GM06990 (cell line): ENCODE results near the gene ACTG2.

Experiments
- DNase-seq: peaks from one replicate; pipeline ENCODE4 v3.0.0-alpha.2; 2011; ENCODE audit not compliant: insufficient read length; ENCODE audit errors: extremely low read depth
- H3K27me3 ChIP-seq: replicated peaks from 2 replicates; pipeline ENCODE4 v1.6.0; 2011; ENCODE audit warnings: low read length; ENCODE audit not compliant: control insufficient read depth, insufficient read depth
- H3K36me3 ChIP-seq: 2 replicates; pipeline ENCODE4 v1.5.1; 2011; ENCODE audit warnings: low read length; ENCODE audit not compliant: control insufficient read depth, insufficient read depth
- H3K4me3 ChIP-seq: replicated peaks from 2 replicates; pipeline ENCODE4 v1.5.1; 2011; ENCODE audit warnings: low read depth, mild to moderate bottlenecking, control low read depth, low read length
- TF ChIP-seq, protein P1 (sequence below): IDR thresholded peaks from 2 replicates; pipeline ENCODE4 v1.5.1; 2011; ENCODE audit warnings: low read length, control low read depth, mild to moderate bottlenecking, inconsistent platforms; ENCODE audit not compliant: insufficient read depth, poor library complexity, severe bottlenecking

ACTG2 gene

GRCh38 chr2:73894877-73895276 is 2.1 kb downstream of the ACTG2 start:
- Histone ChIP-seq H3K4me3 (no peak overlapping the region), H3K36me3 (no peaks in the 10 kb centered on the region), H3K27me3 (no peaks in the 10 kb centered on the region)
- TF ChIP-seq, protein P1, sequence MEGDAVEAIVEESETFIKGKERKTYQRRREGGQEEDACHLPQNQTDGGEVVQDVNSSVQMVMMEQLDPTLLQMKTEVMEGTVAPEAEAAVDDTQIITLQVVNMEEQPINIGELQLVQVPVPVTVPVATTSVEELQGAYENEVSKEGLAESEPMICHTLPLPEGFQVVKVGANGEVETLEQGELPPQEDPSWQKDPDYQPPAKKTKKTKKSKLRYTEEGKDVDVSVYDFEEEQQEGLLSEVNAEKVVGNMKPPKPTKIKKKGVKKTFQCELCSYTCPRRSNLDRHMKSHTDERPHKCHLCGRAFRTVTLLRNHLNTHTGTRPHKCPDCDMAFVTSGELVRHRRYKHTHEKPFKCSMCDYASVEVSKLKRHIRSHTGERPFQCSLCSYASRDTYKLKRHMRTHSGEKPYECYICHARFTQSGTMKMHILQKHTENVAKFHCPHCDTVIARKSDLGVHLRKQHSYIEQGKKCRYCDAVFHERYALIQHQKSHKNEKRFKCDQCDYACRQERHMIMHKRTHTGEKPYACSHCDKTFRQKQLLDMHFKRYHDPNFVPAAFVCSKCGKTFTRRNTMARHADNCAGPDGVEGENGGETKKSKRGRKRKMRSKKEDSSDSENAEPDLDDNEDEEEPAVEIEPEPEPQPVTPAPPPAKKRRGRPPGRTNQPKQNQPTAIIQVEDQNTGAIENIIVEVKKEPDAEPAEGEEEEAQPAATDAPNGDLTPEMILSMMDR = no peak
- no peak for DNase-seq

GRCh38 chr2:73895473-73895872 is 2.7 kb downstream of the ACTG2 start:
- Histone ChIP-seq H3K27me3 (no peaks in the 10 kb centered on the region), H3K4me3 (no peak overlapping the region), H3K36me3 (no peaks in the 10 kb centered on the region)
- TF ChIP-seq, protein P1 = no peak
- no peak for DNase-seq

GRCh38 chr2:73896362-73897239 is 3.8 kb downstream of the ACTG2 start:
- TF ChIP-seq, protein P1 = no peak
- DNase-seq = no peak
- Histone ChIP-seq H3K36me3 (no peaks in the 10 kb centered on the region), H3K27me3 (no peaks in the 10 kb centered on the region), H3K4me3 (no peak overlapping the region)

DNA sequence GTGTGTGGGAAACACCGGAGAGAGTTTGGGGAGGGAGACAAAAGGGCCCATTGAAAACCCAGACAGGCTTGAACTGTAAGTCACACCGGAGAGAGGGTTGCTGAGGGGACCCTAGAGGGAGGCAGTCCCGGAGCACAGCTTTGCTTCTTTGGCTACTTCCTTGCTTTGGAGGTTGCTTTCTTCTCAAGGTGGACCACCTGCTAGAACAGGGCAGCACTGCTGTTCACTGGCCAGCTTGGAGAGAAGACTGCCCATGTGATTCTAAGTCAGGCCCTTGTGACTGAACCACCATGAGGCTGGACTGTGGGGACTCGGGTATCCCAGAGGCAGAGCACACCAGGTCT is 4.4 kb downstream of the ACTG2 start:
- DNase-seq = no peak
- H3K27me3 ChIP-seq = no peaks in the 10 kb centered on the region
- no peaks in the 10 kb centered on the region for H3K36me3 ChIP-seq
- TF ChIP-seq, protein P1 = no peak
- no peak overlapping the region for H3K4me3 ChIP-seq

- TF ChIP-seq, protein P1 = no peak
These were observed 5.1 kb downstream of the ACTG2 start for GRCh38 chr2:73897934-73898333.

More at GRCh38 chr2:73897934-73898333, 5.1 kb downstream of the ACTG2 start:
- DNase-seq = no peak
- Histone ChIP-seq H3K4me3 (no peak overlapping the region), H3K36me3 (no peaks in the 10 kb centered on the region), H3K27me3 (no peaks in the 10 kb centered on the region)
